Measurements from ENCODE around the gene NAGS.

The NAGS gene

DNA sequence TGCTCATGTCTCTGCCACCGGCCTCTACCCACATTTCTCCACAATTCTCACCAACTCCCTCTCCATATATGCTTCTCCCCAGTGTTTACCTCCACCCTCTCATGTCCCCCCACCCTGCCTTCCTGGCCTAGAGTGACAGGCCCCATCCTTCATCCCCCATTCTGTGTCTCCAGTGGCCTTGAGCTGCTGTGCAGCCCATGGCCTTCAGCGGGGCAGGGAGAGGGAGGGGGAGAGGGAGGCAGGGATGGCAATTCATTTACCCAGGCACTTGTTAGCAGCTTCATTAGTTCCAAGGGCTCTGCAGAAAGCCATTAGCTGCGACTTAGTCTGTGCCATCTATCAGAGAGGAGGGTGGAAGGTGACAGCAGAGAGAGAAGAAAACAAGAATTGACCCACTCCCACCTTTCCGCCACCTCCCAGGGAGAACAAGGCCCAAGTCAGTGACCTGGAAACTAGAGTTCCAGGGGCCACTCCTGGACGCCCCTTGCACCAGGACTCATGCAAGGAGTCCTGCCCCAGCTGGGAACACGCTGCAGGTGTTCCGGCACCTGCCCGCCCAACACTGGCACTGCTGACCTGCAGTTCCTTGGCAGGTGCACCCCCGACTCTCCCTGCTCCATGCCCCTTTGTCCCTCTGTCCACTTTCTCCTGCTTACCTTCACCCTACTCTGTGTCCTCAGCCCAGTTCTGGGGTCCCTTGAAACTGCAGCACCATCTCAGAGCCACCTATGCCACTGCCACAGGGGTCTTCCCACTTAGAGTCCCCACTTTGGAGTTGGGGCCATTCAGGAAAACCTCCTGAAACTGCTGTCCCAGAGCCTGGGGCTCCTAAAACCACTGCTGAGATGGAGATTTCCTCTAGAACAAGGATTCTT lies 27.2 kb upstream of the NAGS start:
- H3K36me3 Mint-ChIP-seq: no peaks in the 10 kb centered on the region
- no peak overlapping the region for H3K27ac Mint-ChIP-seq
- no peak overlapping the region for H3K4me3 Mint-ChIP-seq
- no peaks in the 10 kb centered on the region for H3K9me3 Mint-ChIP-seq
- H3K27me3 Mint-ChIP-seq: peaks cover 12% of the 10 kb centered on the region
- no peaks in the 10 kb centered on the region for H3K4me1 Mint-ChIP-seq

DNA sequence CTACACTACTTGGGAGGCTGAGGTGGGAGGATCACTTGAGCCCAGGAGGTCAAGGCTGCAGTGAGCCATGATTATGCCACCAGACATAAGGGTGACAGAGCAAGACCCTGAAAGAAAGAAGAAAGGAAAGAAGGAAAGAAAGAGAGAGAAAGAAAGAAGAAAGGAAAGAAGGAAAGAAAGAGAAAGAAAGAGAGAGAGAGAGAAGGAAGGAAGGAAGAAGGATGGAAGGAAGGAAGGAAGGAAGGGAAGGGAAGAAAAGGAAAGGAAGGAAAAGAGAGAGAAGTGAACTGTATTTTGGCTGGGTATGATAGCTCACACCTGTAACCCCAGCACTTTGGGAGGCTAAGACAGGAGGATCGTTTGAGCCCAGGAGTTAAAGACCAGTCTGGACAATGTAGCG lies 26.3 kb upstream of the NAGS start:
- Mint-ChIP-seq H3K36me3 (no peaks in the 10 kb centered on the region), H3K27me3 (peaks cover 20% of the 10 kb centered on the region), H3K27ac (no peak overlapping the region), H3K4me1 (no peaks in the 10 kb centered on the region), H3K4me3 (no peak overlapping the region), H3K9me3 (no peaks in the 10 kb centered on the region)

DNA sequence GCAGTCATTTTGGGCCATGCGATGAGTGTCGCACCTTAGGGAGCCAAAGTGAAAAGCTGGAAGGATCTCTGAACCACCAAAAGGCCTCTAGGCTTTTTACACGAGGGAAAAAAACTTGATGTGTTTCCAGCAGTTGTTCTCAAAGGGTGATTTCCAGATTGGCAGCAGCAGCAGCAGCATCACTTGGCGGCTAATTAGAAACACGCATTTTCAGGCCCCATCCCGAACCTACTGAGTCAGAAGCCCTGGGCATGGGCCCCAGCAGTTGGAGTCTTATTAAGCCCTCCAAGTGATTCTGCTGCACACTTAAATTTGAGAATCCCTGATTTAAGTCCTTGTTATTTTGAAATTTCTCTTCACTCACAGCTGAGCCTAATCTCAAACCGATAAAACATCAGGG lies 25.4 kb upstream of the NAGS start:
- H3K27me3 Mint-ChIP-seq: peaks cover 21% of the 10 kb centered on the region
- no peak overlapping the region for H3K27ac Mint-ChIP-seq
- no peaks in the 10 kb centered on the region for H3K9me3 Mint-ChIP-seq
- no peaks in the 10 kb centered on the region for H3K36me3 Mint-ChIP-seq
- H3K4me3 Mint-ChIP-seq: no peak overlapping the region
- no peaks in the 10 kb centered on the region for H3K4me1 Mint-ChIP-seq

DNA sequence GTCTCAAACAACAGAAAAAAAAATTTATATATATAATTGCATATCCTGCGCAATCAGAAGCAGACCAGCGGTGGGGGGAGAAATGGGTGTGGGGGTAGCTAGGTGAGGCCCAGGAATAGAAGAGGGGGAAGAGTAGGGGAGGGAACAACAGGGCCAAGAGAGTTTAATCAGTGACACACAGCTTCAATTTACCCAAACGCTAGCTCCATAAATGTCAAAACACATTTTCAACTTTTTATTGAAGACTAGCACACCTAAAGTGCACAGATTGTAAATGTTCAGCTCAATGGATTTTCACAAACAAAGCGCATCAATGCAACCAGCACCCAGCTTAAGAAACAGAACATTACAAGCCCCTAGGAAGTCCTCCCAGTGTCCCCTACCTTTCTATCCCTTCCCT lies 24.8 kb upstream of the NAGS start:
- Mint-ChIP-seq H3K9me3 (no peaks in the 10 kb centered on the region), H3K27me3 (peaks cover 20% of the 10 kb centered on the region), H3K27ac (no peak overlapping the region)

DNA sequence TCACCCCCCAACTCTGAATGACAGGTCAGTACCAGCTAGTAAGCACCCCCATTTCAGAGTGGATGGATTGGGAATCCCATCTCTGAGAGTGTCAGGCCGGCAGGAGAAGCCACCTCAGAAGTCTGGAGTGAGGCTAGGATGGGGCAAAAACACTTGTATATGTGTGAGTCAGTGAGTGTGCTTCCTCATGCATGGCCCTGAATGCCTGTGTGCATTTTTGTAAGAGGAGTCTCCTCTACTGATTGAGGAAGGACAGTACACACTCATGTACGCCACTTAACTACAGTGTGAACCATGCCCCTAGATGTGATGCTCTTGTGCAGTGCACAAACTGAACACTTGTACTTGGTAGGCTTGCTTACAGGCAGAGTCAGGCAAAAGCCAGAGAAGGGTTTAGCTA lies 22.3 kb upstream of the NAGS start:
- no peak overlapping the region for H3K27ac Mint-ChIP-seq
- H3K27me3 Mint-ChIP-seq: peaks cover 23% of the 10 kb centered on the region
- no peaks in the 10 kb centered on the region for H3K9me3 Mint-ChIP-seq
- no peak overlapping the region for H3K4me3 Mint-ChIP-seq
- no peaks in the 10 kb centered on the region for H3K36me3 Mint-ChIP-seq
- peaks cover 4% of the 10 kb centered on the region for H3K4me1 Mint-ChIP-seq

More for the DNA sequence above, 24.8 kb upstream of the NAGS start:
- no peak overlapping the region for H3K4me3 Mint-ChIP-seq
- peaks cover 4% of the 10 kb centered on the region for H3K4me1 Mint-ChIP-seq
- H3K36me3 Mint-ChIP-seq: no peaks in the 10 kb centered on the region

DNA sequence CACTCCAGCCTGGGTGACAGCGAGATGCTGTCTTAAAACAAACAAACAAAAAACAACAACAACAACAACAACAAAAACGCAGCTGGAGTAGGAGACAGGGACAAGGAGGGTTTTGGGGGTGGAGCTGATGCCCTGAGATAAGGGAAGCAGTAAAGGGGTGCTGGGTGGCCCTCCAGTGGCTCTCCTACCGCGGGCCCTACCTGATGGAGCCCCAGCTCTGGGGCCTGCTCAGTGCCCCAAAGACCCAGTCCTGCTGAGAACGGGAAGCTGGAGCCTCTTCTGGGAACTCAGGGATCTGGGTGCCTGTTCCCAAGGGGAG lies 21.3 kb upstream of the NAGS start:
- Mint-ChIP-seq H3K27me3 (peaks cover 30% of the 10 kb centered on the region), H3K27ac (no peak overlapping the region), H3K9me3 (no peaks in the 10 kb centered on the region), H3K4me1 (peaks cover 4% of the 10 kb centered on the region), H3K36me3 (no peaks in the 10 kb centered on the region), H3K4me3 (peak overlapping the region; percentile 33)

DNA sequence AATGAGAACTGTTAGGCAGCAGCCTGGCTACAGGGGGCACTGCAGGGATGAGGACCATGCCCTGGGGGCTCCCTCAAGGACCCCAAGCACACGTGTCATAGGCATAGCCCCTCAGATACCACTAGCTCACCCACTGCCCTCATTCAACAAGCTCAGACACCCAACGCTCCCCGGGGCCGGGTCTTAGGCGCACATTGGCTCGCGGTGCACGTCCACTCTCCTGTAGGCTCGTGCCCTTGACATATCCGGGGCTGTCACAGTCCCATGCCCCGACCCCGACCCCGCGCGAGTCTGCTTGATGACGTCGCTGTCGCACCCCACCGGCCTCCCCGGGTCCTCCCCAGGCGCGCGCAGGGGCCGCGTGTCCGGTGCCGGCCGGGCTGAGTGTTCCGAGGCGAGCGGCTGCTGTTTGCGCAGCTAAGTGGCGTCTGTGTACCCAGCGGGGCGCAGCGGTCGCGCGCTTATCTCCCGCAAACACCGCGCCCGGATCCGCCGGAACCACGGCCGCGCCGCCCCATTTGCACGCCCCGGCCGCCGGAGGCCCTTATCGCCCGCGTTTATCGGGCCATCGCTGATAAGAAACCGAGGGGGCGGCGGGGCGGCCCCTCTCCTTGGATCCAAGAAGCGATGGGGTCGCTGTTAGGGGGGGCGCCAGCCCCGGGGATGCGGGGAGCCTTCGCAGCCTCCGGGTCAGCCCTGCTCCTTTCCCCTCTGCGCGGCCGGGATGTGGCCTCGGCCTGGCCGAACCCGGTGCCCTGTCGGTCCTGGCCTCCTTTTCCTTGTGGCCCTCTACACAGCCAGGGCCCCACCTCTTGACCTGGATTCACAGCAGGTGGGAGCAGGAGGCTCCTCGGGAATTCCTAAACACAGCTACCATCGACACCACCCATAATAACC lies 20.7 kb upstream of the NAGS start:
- H3K36me3 Mint-ChIP-seq: no peaks in the 10 kb centered on the region
- peak overlapping the region; percentile 58 for H3K4me3 Mint-ChIP-seq
- H3K27me3 Mint-ChIP-seq: peaks cover 33% of the 10 kb centered on the region
- no peak overlapping the region for H3K27ac Mint-ChIP-seq
- H3K9me3 Mint-ChIP-seq: no peaks in the 10 kb centered on the region
- peaks cover 4% of the 10 kb centered on the region for H3K4me1 Mint-ChIP-seq

DNA sequence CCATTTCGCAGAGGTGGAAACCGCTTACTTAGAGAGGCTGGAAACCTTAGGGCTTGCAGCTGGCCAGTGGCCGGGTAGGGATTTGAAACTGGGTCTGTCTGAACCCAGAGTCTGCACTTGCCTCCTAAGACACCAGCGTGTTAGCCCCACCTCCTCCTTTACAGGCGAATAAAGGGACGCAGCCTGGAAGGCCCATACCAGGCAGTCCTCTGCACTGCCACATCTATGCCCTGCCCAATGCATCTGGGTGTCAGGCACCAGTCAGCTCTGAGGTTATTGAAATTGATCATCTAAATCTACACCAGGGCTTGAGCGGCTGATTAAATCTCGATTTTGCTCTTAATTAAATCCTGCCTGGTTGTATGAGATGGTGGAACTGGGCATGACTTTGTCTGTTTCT lies 19.9 kb upstream of the NAGS start:
- Mint-ChIP-seq H3K27ac (no peak overlapping the region), H3K4me3 (peak overlapping the region; percentile 58), H3K4me1 (peaks cover 4% of the 10 kb centered on the region), H3K27me3 (peaks cover 33% of the 10 kb centered on the region), H3K9me3 (no peaks in the 10 kb centered on the region), H3K36me3 (no peaks in the 10 kb centered on the region)

DNA sequence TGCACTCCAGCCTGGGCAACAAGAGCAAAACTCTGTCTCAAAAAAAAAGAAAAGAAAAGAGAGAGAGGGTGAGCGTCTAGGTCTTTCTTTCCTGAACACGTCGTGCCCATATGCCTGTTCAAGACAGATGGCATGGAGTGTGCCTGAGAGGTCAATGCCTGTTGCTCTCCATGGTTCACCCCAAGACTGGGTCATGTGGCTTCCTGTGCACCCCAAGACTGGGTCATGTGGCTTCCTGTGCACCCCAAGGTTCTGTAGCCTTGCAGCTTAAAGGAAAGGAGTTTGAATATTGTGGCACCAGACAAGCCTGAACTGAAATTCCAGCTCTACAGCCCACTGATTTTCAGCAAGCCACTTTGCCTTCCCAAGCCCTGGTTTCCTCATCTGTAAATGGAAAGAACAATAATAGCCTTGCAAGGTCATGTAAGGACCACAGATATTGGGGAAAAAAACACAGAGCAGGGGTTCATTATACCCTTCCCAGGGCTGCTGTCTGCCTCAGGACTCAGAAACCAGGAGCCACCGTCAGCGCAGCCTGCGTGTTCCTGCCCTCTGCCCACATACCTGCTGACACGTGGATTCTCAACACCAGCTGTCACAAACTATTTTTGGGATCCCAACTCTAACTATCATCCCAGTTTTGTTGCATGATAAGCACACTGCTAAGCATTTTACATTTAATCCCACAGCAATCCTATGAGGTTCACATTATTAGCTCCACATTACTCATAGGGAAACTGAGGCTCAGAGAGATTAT lies 18.0 kb upstream of the NAGS start:
- Mint-ChIP-seq H3K4me3 (no peak overlapping the region), H3K9me3 (no peaks in the 10 kb centered on the region), H3K27me3 (peaks cover 30% of the 10 kb centered on the region), H3K36me3 (no peaks in the 10 kb centered on the region), H3K27ac (no peak overlapping the region), H3K4me1 (peaks cover 4% of the 10 kb centered on the region)

DNA sequence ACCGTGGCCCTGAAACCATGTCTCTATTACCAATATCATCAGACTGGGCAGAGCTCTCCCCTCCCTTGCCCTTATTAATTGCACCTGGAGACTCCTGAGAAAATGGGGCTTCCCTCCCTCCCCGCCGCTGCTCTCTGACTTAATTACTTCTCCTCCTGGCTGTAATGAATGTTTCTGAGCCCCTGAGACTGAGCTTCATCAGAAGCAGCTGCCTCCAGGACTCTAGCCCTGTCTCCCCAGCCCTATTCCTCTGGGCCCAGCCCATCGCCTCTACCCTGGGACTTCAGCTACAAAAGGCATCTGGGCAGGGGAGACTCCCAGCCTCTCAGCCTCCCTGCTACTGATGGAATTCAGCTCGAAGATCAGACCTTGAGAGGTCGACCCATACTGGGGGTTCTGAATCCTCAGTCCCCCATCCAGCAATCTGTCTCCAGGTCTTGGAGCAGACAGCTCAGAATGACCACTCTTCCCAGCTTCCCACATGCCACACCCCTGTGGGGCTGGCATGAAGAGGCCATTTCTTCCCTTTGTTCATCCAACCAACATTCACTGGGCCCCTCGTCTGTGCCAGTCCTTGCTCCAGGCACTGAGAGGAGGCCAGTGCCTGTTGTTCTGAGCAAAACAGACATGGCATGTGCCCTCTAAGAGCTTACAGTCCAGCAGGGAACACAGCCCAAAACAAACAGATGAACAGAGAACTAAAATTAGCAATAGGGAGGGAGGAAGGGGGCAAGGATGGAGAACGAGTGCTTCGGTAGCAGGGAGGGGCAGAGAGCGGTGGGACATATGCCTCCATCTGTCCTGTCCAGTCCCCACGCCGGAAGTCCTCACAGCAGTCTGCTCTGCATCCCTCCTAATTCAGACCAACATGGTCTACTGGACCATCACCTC lies 17.0 kb upstream of the NAGS start:
- no peak overlapping the region for H3K27ac Mint-ChIP-seq
- no peaks in the 10 kb centered on the region for H3K9me3 Mint-ChIP-seq
- no peak overlapping the region for H3K4me3 Mint-ChIP-seq
- peaks cover 4% of the 10 kb centered on the region for H3K4me1 Mint-ChIP-seq
- H3K36me3 Mint-ChIP-seq: no peaks in the 10 kb centered on the region
- H3K27me3 Mint-ChIP-seq: peaks cover 22% of the 10 kb centered on the region

DNA sequence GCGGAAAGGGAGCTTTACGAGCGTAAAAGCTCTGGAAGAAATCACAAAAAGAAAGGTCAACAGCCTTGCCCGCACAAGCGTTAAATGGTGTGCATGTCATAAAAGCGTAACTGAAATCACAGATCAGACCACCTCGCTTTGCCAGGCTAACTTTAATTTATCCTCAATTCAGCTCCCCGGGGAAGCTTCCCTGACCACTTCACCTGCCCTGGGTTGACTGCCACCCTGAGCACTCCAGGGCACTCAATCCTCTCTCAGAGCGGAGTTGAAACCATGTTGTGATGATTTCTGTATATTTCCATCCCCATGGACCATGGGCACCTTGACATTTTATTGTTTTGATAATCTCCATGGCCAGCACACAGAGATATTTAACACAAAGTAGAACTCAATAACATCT lies 16.1 kb upstream of the NAGS start:
- Mint-ChIP-seq H3K9me3 (no peaks in the 10 kb centered on the region), H3K27ac (no peak overlapping the region), H3K4me3 (no peak overlapping the region), H3K36me3 (no peaks in the 10 kb centered on the region), H3K4me1 (peaks cover 4% of the 10 kb centered on the region), H3K27me3 (peaks cover 16% of the 10 kb centered on the region)

DNA sequence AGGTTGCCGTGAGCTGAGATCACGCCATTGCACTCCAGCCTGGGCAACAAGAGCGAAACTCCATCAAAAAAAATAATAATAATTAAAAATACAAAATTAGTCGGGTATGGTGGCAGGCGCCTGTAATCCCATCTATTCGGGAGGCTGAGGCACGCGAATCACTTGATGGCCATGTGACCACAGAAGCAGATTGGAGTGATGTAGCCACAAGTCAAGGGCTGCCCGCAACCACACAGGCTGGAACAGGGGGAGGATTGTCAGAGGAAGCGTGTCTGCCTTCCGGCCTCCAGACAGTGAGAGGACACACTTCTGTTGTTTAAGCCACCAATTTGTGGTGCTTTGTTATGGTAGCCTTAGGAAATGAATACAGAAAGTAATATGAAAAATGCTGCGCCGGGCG lies 11.8 kb upstream of the NAGS start:
- H3K27me3 Mint-ChIP-seq: peaks cover 10% of the 10 kb centered on the region
- no peak overlapping the region for H3K27ac Mint-ChIP-seq
- no peaks in the 10 kb centered on the region for H3K9me3 Mint-ChIP-seq
- no peaks in the 10 kb centered on the region for H3K4me1 Mint-ChIP-seq
- no peaks in the 10 kb centered on the region for H3K36me3 Mint-ChIP-seq
- no peak overlapping the region for H3K4me3 Mint-ChIP-seq

DNA sequence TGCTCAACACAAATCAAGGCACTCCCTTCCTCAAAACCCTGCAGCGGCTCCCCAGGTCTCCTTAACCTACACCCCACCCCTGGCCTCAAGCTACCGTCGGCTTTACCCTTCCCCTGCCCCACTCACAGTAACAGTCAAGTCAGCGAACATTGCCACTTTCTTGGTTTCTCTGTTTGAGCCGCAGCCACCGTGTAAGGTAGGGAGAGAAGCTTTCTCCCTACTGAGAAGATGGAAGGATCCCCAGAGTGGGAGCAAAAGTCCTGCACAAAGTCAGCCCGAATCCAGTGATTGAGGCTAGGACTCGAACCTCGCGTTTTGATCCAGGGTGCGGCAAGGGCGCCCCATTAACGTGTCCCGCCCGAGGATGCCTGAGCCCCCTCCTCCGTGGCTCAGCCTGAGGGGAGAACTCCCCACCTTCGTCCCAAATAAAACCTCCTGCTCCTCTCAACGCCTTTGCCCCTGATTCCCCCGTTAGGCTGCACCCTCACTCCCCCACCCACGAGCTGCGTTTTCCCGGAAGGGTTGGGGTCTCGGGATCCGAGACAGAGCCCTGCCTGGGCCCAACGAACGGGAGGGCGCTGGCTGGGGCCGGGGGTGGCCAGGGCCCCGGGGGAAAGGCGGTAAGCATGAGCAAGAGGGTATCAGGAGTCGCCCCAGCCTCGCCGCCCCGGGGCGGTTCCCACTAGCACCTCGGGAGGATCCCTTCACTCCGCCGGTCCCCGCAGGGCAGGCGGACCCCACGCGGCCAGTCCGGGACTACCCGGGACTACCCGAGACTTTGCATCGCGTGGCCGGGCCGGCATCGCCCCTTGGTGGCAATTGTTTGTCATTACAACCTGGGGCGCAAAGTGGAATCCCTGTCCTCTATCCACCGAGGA lies 9.9 kb upstream of the NAGS start:
- Mint-ChIP-seq H3K36me3 (no peaks in the 10 kb centered on the region), H3K4me3 (peak overlapping the region; percentile 26), H3K27ac (no peak overlapping the region), H3K27me3 (peaks cover 4% of the 10 kb centered on the region), H3K4me1 (no peaks in the 10 kb centered on the region), H3K9me3 (no peaks in the 10 kb centered on the region)

DNA sequence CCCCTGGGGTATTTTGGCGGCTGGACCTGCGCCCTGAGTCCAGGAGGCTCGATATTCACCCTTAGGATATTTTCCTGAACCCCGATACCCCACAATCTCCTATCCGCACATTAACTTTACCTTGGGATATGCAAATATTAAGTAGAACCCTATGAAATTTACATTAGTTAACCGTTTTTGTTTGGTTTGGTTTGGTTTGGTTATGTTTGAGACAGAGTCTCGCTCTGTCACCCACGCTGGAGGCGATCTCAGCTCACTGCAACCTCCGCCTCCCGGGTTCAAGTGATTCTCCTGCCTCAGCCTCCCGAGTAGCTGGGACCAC lies 9.3 kb upstream of the NAGS start:
- H3K27me3 Mint-ChIP-seq: peaks cover 4% of the 10 kb centered on the region
- no peaks in the 10 kb centered on the region for H3K4me1 Mint-ChIP-seq
- H3K27ac Mint-ChIP-seq: no peak overlapping the region
- no peaks in the 10 kb centered on the region for H3K36me3 Mint-ChIP-seq
- H3K9me3 Mint-ChIP-seq: no peaks in the 10 kb centered on the region
- no peak overlapping the region for H3K4me3 Mint-ChIP-seq
